Measurements from ENCODE around the gene ANKRD28. TPM values are rescaled to one million over a fixed set of nuclear protein-coding genes. Genes with fewer than 3 reads are reported as not detected.
A peak's percentile ranks its signal among the peaks of the same experiment; 100 is the strongest.

The ANKRD28 gene
- total and polyA plus RNA-seq, 9 of the 15 experiments (the other 6 are each of a cell fraction or from before 2014, with no cell fraction given), result 11.7 to 66.0 (median 36.7) TPM

- TF ChIP-seq MGA (IDR thresholded peaks at IDR 0.05) (no peak), SPI1 (IDR thresholded peaks at IDR 0.05; ENCODE audit: borderline replicate concordance, low read depth, low read length) (no peak), ARID3A (IDR thresholded peaks at IDR 0.05; ENCODE audit: borderline replicate concordance, low read depth, low read length) (no peak), CBX2 (IDR thresholded peaks at IDR 0.05; ENCODE audit: insufficient read depth, low read length, poor library complexity, severe bottlenecking) (no peak), ZNF316 (IDR thresholded peaks at IDR 0.05) (no peak; the same call in 1 of the 2 replicates), PHF8 (IDR thresholded peaks at IDR 0.05; ENCODE audit: borderline replicate concordance, low read length) (no peak), TAF9B (IDR thresholded peaks at IDR 0.05; ENCODE audit: partially characterized antibody) (peak; percentile 16), ZNF347 (CRISPR knock-in tag; IDR thresholded peaks at IDR 0.05; ENCODE audit: low read depth) (no peak), ERF (CRISPR knock-in tag; IDR thresholded peaks at IDR 0.05) (no peak), MAZ (CRISPR knock-in tag; conservative IDR thresholded peaks at IDR 0.05 in 1 of 2, IDR thresholded peaks at IDR 0.05 in 1 of 2) (0 out of 4 replicates have a peak, but pooled peaks of 1 of the 2 experiments have one; percentile 7), SMARCA5 (IDR thresholded peaks at IDR 0.05) (no peak; the same call in 1 of the 2 replicates), SNAPC5 (CRISPR knock-in tag; IDR thresholded peaks at IDR 0.05) (no peak), LARP7 (IDR thresholded peaks at IDR 0.05) (no peak)
Measured at GRCh38 chr3:15796771-15797641, 773 bp downstream of the ANKRD28 start (continued).

Measured in K562 (cell line).